HL-60/S4 treated with phorbol 12-myristate 13-acetate at 8.2 ng/mL for 4 days and 3 days (cell line): Measurements from ENCODE around the gene ACAD10.
"Not testable (repeated sequence)": the region's sequence is repeated elsewhere in the genome, so short reads cannot be mapped to it uniquely, and the experiment has no call there.

ENCODE experiments used
- in situ Hi-C: fragments of 300-500 bp; cut with MboI; formaldehyde crosslinking; loops from 2 replicates; pipeline ENCODE4 v1.15.0; 2022; ENCODE audit warnings: low sequenced_read_pairs

Gene ACAD10

GRCh38 chr12:111685811-111686573 lies at the start of gene ACAD10, which contains the start of gene BRAP:
Gene ACAD10 (plus strand): TSS chr12:111686053. CDS start chr12:111692710, 6,657 bp downstream.
Gene BRAP (minus strand): TSS chr12:111685956. CDS start chr12:111685792, 164 bp downstream.
- in situ Hi-C loops = no loop called here

- in situ Hi-C loops = no loop called here
Measured at GRCh38 chr12:111636209-111636945, 49.5 kb upstream of the ACAD10 start.

GRCh38 chr12:111638556-111638955 lies 47.3 kb upstream of the ACAD10 start:
- in situ Hi-C loops = no loop called here

GRCh38 chr12:111640506-111640905 lies 45.3 kb upstream of the ACAD10 start:
- in situ Hi-C loops = no loop called here

GRCh38 chr12:111642681-111643426 lies 43.0 kb upstream of the ACAD10 start:
- in situ Hi-C loops = no loop called here

GRCh38 chr12:111643427-111643826 lies 42.4 kb upstream of the ACAD10 start:
- in situ Hi-C loops = no loop called here

- in situ Hi-C loops = no loop called here
Measured at GRCh38 chr12:111645433-111645832, 40.4 kb upstream of the ACAD10 start.

GRCh38 chr12:111650912-111651311 lies 34.9 kb upstream of the ACAD10 start:
- in situ Hi-C loops = no loop called here

- in situ Hi-C loops = not testable (repeated sequence)
Measured at GRCh38 chr12:111652530-111652929, 33.3 kb upstream of the ACAD10 start.

GRCh38 chr12:111653596-111653995 lies 32.3 kb upstream of the ACAD10 start:
- in situ Hi-C loops = no loop called here

GRCh38 chr12:111655356-111655755 lies 30.5 kb upstream of the ACAD10 start:
- in situ Hi-C loops = no loop called here

GRCh38 chr12:111656016-111656415 lies 29.8 kb upstream of the ACAD10 start:
- in situ Hi-C loops = no loop called here

GRCh38 chr12:111664499-111664898 lies 21.4 kb upstream of the ACAD10 start:
- in situ Hi-C loops = no loop called here

- in situ Hi-C loops = no loop called here
Measured at GRCh38 chr12:111664961-111665865, 20.6 kb upstream of the ACAD10 start.

- in situ Hi-C loops = no loop called here
Measured at GRCh38 chr12:111672822-111673381, 13.0 kb upstream of the ACAD10 start.

- in situ Hi-C loops = no loop called here
Measured at GRCh38 chr12:111673503-111673902, 12.3 kb upstream of the ACAD10 start.

GRCh38 chr12:111677186-111677585 lies 8.7 kb upstream of the ACAD10 start:
- in situ Hi-C loops = no loop called here

GRCh38 chr12:111684485-111685198 lies 1.2 kb upstream of the ACAD10 start:
- in situ Hi-C loops = not testable (repeated sequence)

GRCh38 chr12:111685322-111685810 lies 487 bp upstream of the ACAD10 start:
- in situ Hi-C loops = no loop called here
